ENCODE measurements around the gene OR10J5. TPM values are rescaled to one million over a fixed set of nuclear protein-coding genes. Genes with fewer than 3 reads are reported as not detected.

OR10J5 gene, protein sequence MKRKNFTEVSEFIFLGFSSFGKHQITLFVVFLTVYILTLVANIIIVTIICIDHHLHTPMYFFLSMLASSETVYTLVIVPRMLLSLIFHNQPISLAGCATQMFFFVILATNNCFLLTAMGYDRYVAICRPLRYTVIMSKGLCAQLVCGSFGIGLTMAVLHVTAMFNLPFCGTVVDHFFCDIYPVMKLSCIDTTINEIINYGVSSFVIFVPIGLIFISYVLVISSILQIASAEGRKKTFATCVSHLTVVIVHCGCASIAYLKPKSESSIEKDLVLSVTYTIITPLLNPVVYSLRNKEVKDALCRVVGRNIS
- total RNA-seq (ENCODE audit: low replicate concordance), result not detected in 2 replicates

DNA sequence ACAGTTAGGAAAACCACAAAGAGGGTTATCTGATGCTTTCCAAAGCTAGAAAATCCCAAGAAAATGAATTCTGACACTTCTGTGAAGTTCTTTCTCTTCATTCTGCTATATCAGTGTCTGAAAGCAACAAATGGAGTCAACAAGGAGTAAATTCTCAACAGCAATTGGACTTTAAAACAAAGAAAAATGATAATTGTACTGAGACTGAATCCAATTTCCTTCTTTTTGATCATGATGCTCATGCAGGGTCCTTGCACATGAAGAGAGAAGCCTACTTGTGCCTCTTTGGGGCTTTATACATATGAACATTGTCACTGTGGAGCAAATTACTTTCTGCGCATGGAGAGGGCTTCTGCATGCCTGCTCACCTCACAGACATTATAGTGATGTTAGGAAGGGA, at the start of gene OR10J5:
OR10J5 (minus strand) TSS at position 101 of the 400 bp plus-strand sequence; CDS start at position 101, 0 bp downstream.

Other genes with a start within 250 kb of the OR10J5 start
- not detected in 2 replicates for gene FCER1A, start 233.7 kb downstream of the OR10J5 start, total RNA-seq (ENCODE audit: low replicate concordance)
- gene OR10J4, start 103.8 kb downstream of the OR10J5 start, total RNA-seq (ENCODE audit: low replicate concordance), result not detected in 2 replicates
- not detected in 2 replicates for gene OR10J1, start 96.3 kb downstream of the OR10J5 start, total RNA-seq (ENCODE audit: low replicate concordance)
- not detected in 2 replicates for gene APCS, start 51.8 kb upstream of the OR10J5 start, total RNA-seq (ENCODE audit: low replicate concordance)
- not detected in 2 replicates for gene CRP, start 178.6 kb upstream of the OR10J5 start, total RNA-seq (ENCODE audit: low replicate concordance)
- 14.4 and 40.7 TPM in 2 replicates for gene DUSP23, start 245.0 kb upstream of the OR10J5 start, total RNA-seq (ENCODE audit: low replicate concordance)